MM.1S (cell line): ENCODE results near the gene RAD51C.

Experiments used
- CTCF ChIP-seq: fragments of 300-600 bp; sonication (generic); IDR thresholded peaks from 2 replicates; pipeline ENCODE4 v1.5.1; 2016; ENCODE audit warnings: antibody characterized with exemption, low read length, mixed read lengths
- EZH2 ChIP-seq: fragments of 300-600 bp; sonication (generic); optimal IDR thresholded peaks from 2 replicates; pipeline ENCODE3; 2017; ENCODE audit warnings: low read depth, mild to moderate bottlenecking, antibody characterized with exemption, low read length, mixed read lengths
- EZH2phosphoT487 ChIP-seq: fragments of 300-600 bp; sonication (generic); IDR thresholded peaks from 2 replicates; pipeline ENCODE4 v1.6.1; 2018; ENCODE audit warnings: antibody characterized with exemption, low read length

GRCh38 chr17:58693751-58694150 lies 1.3 kb downstream of the RAD51C start:
- TF ChIP-seq CTCF: no peak
- no peak for TF ChIP-seq EZH2
- TF ChIP-seq EZH2phosphoT487: no peak
